Mesendoderm (in vitro differentiated cells): ENCODE data around the gene PPP1R15A.
"Not testable (repeated sequence)": the region's sequence is repeated elsewhere in the genome, so short reads cannot be mapped to it uniquely, and the experiment has no call there.

Experiments used
- DNase-seq: peaks from one replicate; pipeline ENCODE4 v3.0.0; 2013
- H2AK5ac ChIP-seq: 2 replicates; pipeline ENCODE4 v1.6.1; 2013; ENCODE audit warnings: low read length, inconsistent platforms
- H2BK120ac ChIP-seq: 2 replicates; pipeline ENCODE4 v1.6.1; 2013; ENCODE audit warnings: low read depth, mild to moderate bottlenecking, low read length, moderate library complexity, mixed read lengths
- H2BK15ac ChIP-seq: replicated peaks from 2 replicates; pipeline ENCODE4 v1.6.1; 2013; ENCODE audit warnings: low read depth, mild to moderate bottlenecking, moderate library complexity
- H2BK5ac ChIP-seq: 2 replicates; pipeline ENCODE4 v1.6.1; 2013; ENCODE audit warnings: low read length, inconsistent platforms
- H3K18ac ChIP-seq: 2 replicates; pipeline ENCODE4 v1.6.1; 2013; ENCODE audit warnings: mild to moderate bottlenecking, low read length, mixed read lengths
- H3K23ac ChIP-seq: one replicate; pipeline ENCODE4 v1.6.1; 2013; ENCODE audit warnings: low read length
- H3K27ac ChIP-seq: 2 replicates; pipeline ENCODE4 v1.5.1; 2013; ENCODE audit warnings: low read depth, mild to moderate bottlenecking, inconsistent platforms, low read length, moderate library complexity
- H3K27me3 ChIP-seq: 2 replicates; pipeline ENCODE4 v1.6.1; 2013; ENCODE audit warnings: low read length, control low read depth, mild to moderate bottlenecking, inconsistent platforms; ENCODE audit not compliant: insufficient read depth, poor library complexity
- H3K36me3 ChIP-seq: 2 replicates; pipeline ENCODE4 v1.6.1; 2013; ENCODE audit warnings: low read length, inconsistent platforms; ENCODE audit not compliant: control insufficient read depth, insufficient read depth
- H3K4ac ChIP-seq: one replicate; pipeline ENCODE4 v1.6.1; 2013; ENCODE audit warnings: low read depth, mild to moderate bottlenecking, low read length, moderate library complexity
- H3K4me1 ChIP-seq: 2 replicates; pipeline ENCODE4 v1.6.1; 2013; ENCODE audit warnings: low read depth, low read length, inconsistent platforms; ENCODE audit not compliant: control insufficient read depth
- H3K4me2 ChIP-seq: 2 replicates; pipeline ENCODE4 v1.6.1; 2013; ENCODE audit warnings: low read length
- H3K4me3 ChIP-seq: 2 replicates; pipeline ENCODE4 v1.5.1; 2013; ENCODE audit warnings: mild to moderate bottlenecking, low read length
- H3K56ac ChIP-seq: one replicate; pipeline ENCODE4 v1.6.1; 2013; ENCODE audit warnings: low read length
- H3K79me1 ChIP-seq: 2 replicates; pipeline ENCODE4 v1.6.1; 2013; ENCODE audit warnings: low read length, inconsistent platforms
- H3K79me2 ChIP-seq: 2 replicates; pipeline ENCODE4 v1.6.1; 2013; ENCODE audit warnings: mild to moderate bottlenecking, low read length; ENCODE audit not compliant: control insufficient read depth, insufficient read depth
- H3K9ac ChIP-seq: 2 replicates; pipeline ENCODE4 v1.6.1; 2013; ENCODE audit warnings: low read length, inconsistent platforms
- H4K5ac ChIP-seq: one replicate; pipeline ENCODE4 v1.6.1; 2013; ENCODE audit warnings: low read length
- H4K8ac ChIP-seq: one replicate; pipeline ENCODE4 v1.6.1; 2013; ENCODE audit warnings: low read depth, mild to moderate bottlenecking, control low read depth, low read length, moderate library complexity
- WGBS: extraction: QIAGEN DNeasy Blood & Tissue Kit; methylation state at CpG from one replicate; pipeline ENCODE4 v1.1.7; 2013; ENCODE audit warnings: low lambda C conversion rate, missing lambda C conversion rate; ENCODE audit not compliant: insufficient coverage; ENCODE audit errors: extremely low coverage; 5-methylcytosine and 5-hydroxymethylcytosine counted together

PPP1R15A gene

GRCh38 chr19:48914181-48914580 is 42.0 kb downstream of the PPP1R15A start:
- no peaks in the 10 kb centered on the region for H3K4me1 ChIP-seq
- H4K8ac ChIP-seq, result no peak overlapping the region
- H3K79me1 ChIP-seq, result no peaks in the 10 kb centered on the region
- no CpG with 5 or more reads among the region's 8 CpGs for WGBS
- no peak overlapping the region for H2AK5ac ChIP-seq
- H2BK5ac ChIP-seq, result no peak overlapping the region
- no peak overlapping the region for H3K18ac ChIP-seq
- H3K4me2 ChIP-seq, result no peak overlapping the region
- peaks cover 5% of the 10 kb centered on the region for H3K36me3 ChIP-seq
- no peak overlapping the region for H3K4me3 ChIP-seq
- no peak overlapping the region for H2BK120ac ChIP-seq
- DNase-seq, result peak; percentile 18
- H3K56ac ChIP-seq, result no peak overlapping the region
- H3K23ac ChIP-seq, result no peak overlapping the region
- no peak overlapping the region for H3K9ac ChIP-seq
- no peak overlapping the region for H3K27ac ChIP-seq
- no peak overlapping the region for H4K5ac ChIP-seq
- no peaks in the 10 kb centered on the region for H3K79me2 ChIP-seq
- no peaks in the 10 kb centered on the region for H3K27me3 ChIP-seq
- no peak overlapping the region for H2BK15ac ChIP-seq
- no peak overlapping the region for H3K4ac ChIP-seq

- Histone ChIP-seq H2AK5ac (no peak overlapping the region), H3K27ac (no peak overlapping the region), H3K4me1 (no peaks in the 10 kb centered on the region), H3K4me3 (no peak overlapping the region), H3K9ac (no peak overlapping the region), H3K23ac (no peak overlapping the region), H3K79me1 (no peaks in the 10 kb centered on the region), H2BK5ac (no peak overlapping the region), H2BK120ac (no peak overlapping the region), H3K36me3 (peaks cover 5% of the 10 kb centered on the region), H3K18ac (no peak overlapping the region), H3K27me3 (no peaks in the 10 kb centered on the region), H2BK15ac (no peak overlapping the region), H3K56ac (no peak overlapping the region), H3K79me2 (no peaks in the 10 kb centered on the region), H3K4me2 (no peak overlapping the region), H3K4ac (no peak overlapping the region), H4K5ac (no peak overlapping the region), H4K8ac (no peak overlapping the region)
- no CpG with 5 or more reads among the region's 8 CpGs for WGBS
- no peak for DNase-seq
Measured at GRCh38 chr19:48915757-48916156, 43.5 kb downstream of the PPP1R15A start.

- H3K4me1 ChIP-seq, result no peaks in the 10 kb centered on the region
- H4K5ac ChIP-seq, result no peak overlapping the region
- no peak overlapping the region for H3K4ac ChIP-seq
- H2BK120ac ChIP-seq, result no peak overlapping the region
- H3K36me3 ChIP-seq, result peaks cover 7% of the 10 kb centered on the region
- H3K27me3 ChIP-seq, result no peaks in the 10 kb centered on the region
- H3K23ac ChIP-seq, result no peak overlapping the region
- no peak overlapping the region for H2AK5ac ChIP-seq
- H3K4me3 ChIP-seq, result no peak overlapping the region
- no peaks in the 10 kb centered on the region for H3K79me1 ChIP-seq
- H3K79me2 ChIP-seq, result no peaks in the 10 kb centered on the region
- H3K4me2 ChIP-seq, result no peak overlapping the region
- H3K9ac ChIP-seq, result no peak overlapping the region
- no CpG with 5 or more reads among the region's 6 CpGs for WGBS
- DNase-seq, result no peak
- H4K8ac ChIP-seq, result no peak overlapping the region
- H3K56ac ChIP-seq, result no peak overlapping the region
- no peak overlapping the region for H3K18ac ChIP-seq
- H2BK15ac ChIP-seq, result no peak overlapping the region
- no peak overlapping the region for H2BK5ac ChIP-seq
- H3K27ac ChIP-seq, result no peak overlapping the region
Measured at GRCh38 chr19:48918071-48918470, 45.9 kb downstream of the PPP1R15A start.

GRCh38 chr19:48918801-48919247 is 46.6 kb downstream of the PPP1R15A start:
- H3K79me2 ChIP-seq, result no peaks in the 10 kb centered on the region
- peak; percentile 82 for DNase-seq
- H3K23ac ChIP-seq, result no peak overlapping the region
- no peak overlapping the region for H3K56ac ChIP-seq
- no peak overlapping the region for H2BK120ac ChIP-seq
- H3K9ac ChIP-seq, result no peak overlapping the region
- no peak overlapping the region for H3K4ac ChIP-seq
- H3K36me3 ChIP-seq, result peaks cover 2% of the 10 kb centered on the region
- no CpG with 5 or more reads among the region's 18 CpGs for WGBS
- H3K27me3 ChIP-seq, result no peaks in the 10 kb centered on the region
- no peak overlapping the region for H3K27ac ChIP-seq
- H3K4me1 ChIP-seq, result no peaks in the 10 kb centered on the region
- H2AK5ac ChIP-seq, result no peak overlapping the region
- H4K8ac ChIP-seq, result no peak overlapping the region
- no peak overlapping the region for H2BK5ac ChIP-seq
- H3K79me1 ChIP-seq, result no peaks in the 10 kb centered on the region
- no peak overlapping the region for H2BK15ac ChIP-seq
- no peak overlapping the region for H3K4me2 ChIP-seq
- H3K4me3 ChIP-seq, result no peak overlapping the region
- H3K18ac ChIP-seq, result no peak overlapping the region
- H4K5ac ChIP-seq, result no peak overlapping the region

GRCh38 chr19:48919271-48919670 is 47.0 kb downstream of the PPP1R15A start:
- not testable (repeated sequence) for H2BK15ac ChIP-seq, H2AK5ac ChIP-seq, H3K27ac ChIP-seq, H3K56ac ChIP-seq, H3K36me3 ChIP-seq, H4K5ac ChIP-seq, H3K79me2 ChIP-seq, H4K8ac ChIP-seq, H3K4me2 ChIP-seq, DNase-seq, H3K4ac ChIP-seq, H3K4me3 ChIP-seq, H3K23ac ChIP-seq, H3K18ac ChIP-seq, H2BK5ac ChIP-seq, H3K9ac ChIP-seq, H3K4me1 ChIP-seq, H2BK120ac ChIP-seq, H3K79me1 ChIP-seq, H3K27me3 ChIP-seq
- WGBS, result no CpG with 5 or more reads among the region's 8 CpGs

GRCh38 chr19:48920949-48921348 is 48.7 kb downstream of the PPP1R15A start:
- no peak overlapping the region for H3K27ac ChIP-seq
- H3K79me1 ChIP-seq, result no peaks in the 10 kb centered on the region
- H3K36me3 ChIP-seq, result peaks cover 2% of the 10 kb centered on the region
- H3K18ac ChIP-seq, result no peak overlapping the region
- no peaks in the 10 kb centered on the region for H3K4me1 ChIP-seq
- no peak overlapping the region for H3K23ac ChIP-seq
- H2BK5ac ChIP-seq, result no peak overlapping the region
- H4K5ac ChIP-seq, result no peak overlapping the region
- H3K56ac ChIP-seq, result no peak overlapping the region
- WGBS, result no CpG with 5 or more reads among the region's 10 CpGs
- no peak overlapping the region for H2AK5ac ChIP-seq
- H3K9ac ChIP-seq, result no peak overlapping the region
- no peak overlapping the region for H3K4ac ChIP-seq
- H3K79me2 ChIP-seq, result no peaks in the 10 kb centered on the region
- no peaks in the 10 kb centered on the region for H3K27me3 ChIP-seq
- no peak overlapping the region for H4K8ac ChIP-seq
- H3K4me2 ChIP-seq, result no peak overlapping the region
- H2BK120ac ChIP-seq, result no peak overlapping the region
- H3K4me3 ChIP-seq, result no peak overlapping the region
- no peak for DNase-seq
- no peak overlapping the region for H2BK15ac ChIP-seq
